Right lobe of liver (tissue), 6 donors: ENCODE results near the gene ATRIP. TPM values are rescaled to one million over a fixed set of nuclear protein-coding genes. Genes with fewer than 3 reads are reported as not detected.

ENCODE experiments used
- ATAC-seq, 4 donors: fragments of 200-7000 bp; cut with Tn5 transposase; one replicate each; pipeline ENCODE4 v1.9.1; 2020; ENCODE audit warnings: mild to moderate bottlenecking in 4 of 4, moderate library complexity in 4 of 4
- DNase-seq, 3 donors: peaks; one replicate each; pipeline ENCODE4 v3.0.0-alpha.2; 2020
- H3K27ac ChIP-seq, 3 donors: fragments of 200-600 bp; one replicate each; pipeline ENCODE4 v1.8.0; 2022
- H3K27me3 ChIP-seq, 2 donors: fragments of 200-600 bp; one replicate each; pipeline ENCODE4 v1.8.0; 2022
- H3K36me3 ChIP-seq, 4 donors: fragments of 200-600 bp; sonication (generic) in 1 of 4; one replicate each; pipeline versions ENCODE4 v1.5.1 to v1.8.0; 2017 to 2022; ENCODE audit warnings: control low read depth in 1 of 4
- H3K4me1 ChIP-seq, 4 donors: fragments of 200-600 bp; sonication (generic) in 1 of 4; one replicate each; pipeline versions ENCODE4 v1.5.1 to v1.8.0; 2017 to 2022; ENCODE audit warnings: control low read depth in 1 of 4
- H3K4me3 ChIP-seq, 3 donors: fragments of 200-600 bp; one replicate each; pipeline ENCODE4 v1.8.0; 2022
- H3K9me3 ChIP-seq, 4 donors: fragments of 200-600 bp; sonication (generic) in 1 of 4; one replicate each; pipeline versions ENCODE4 v1.5.1 to v1.8.0; 2017 to 2022; ENCODE audit warnings: control low read depth in 1 of 4
- POLR2A ChIP-seq: fragments of 450-650 bp; IDR thresholded peaks from one replicate; pipeline ENCODE4 v1.6.1; 2017; ENCODE audit warnings: antibody characterized with exemption, mild to moderate bottlenecking
- WGBS: methylation state at CpG from one replicate; pipeline ENCODE4 v1.1.6; 2018; ENCODE audit warnings: low coverage, low lambda C conversion rate; ENCODE audit not compliant: insufficient coverage; ENCODE audit errors: missing lambda C conversion rate; 5-methylcytosine and 5-hydroxymethylcytosine counted together
- intact Hi-C, 2 donors: fragments of 100-400 bp; cut with DNase I; formaldehyde crosslinking; loops; one replicate each; pipeline versions ENCODE4 v1.11.2 to v1.14.1; 2022
- total RNA-seq, 6 experiments: library from RNA; depleted of rRNA in 2 of 6; stranded (reverse); fragments of >200 nt in 2 of 6; fragmentation: NEBNext Ultra II Directional in 3 of 6; extraction: Animal tissue kit (Norgen Biotek cat#: 25700) in 3 of 6; gene quantifications; one replicate each; pipeline versions ENCODE4 v1.1.0 to v1.2.4, GENCODE V29; 2016 to 2023
- TF ChIP-seq, protein P1 (sequence below), 4 donors: fragments of 200-600 bp in 3 of 4; fragments of 450-650 bp in 1 of 4; IDR thresholded peaks; one replicate each; pipeline versions ENCODE4 v1.5.1 to v1.8.0; 2016 to 2022; ENCODE audit warnings: antibody characterized with exemption in 4 of 4, mild to moderate bottlenecking in 2 of 4
- donor health status: DM: no; HTN: yes; CAD: no.
- donor health status: DM: no; HTN: no; CAD: no.
- donor health status: DM: no; HTN: no; CAD: no.
- donor health status: DM: no; HTN: yes; CAD: no.
- donor health status: DM: no; HTN: yes; CAD: no.

The ATRIP gene
- total RNA-seq, 6 experiments from 2014 or later, result 2.4 to 4.5 (median 3.2) TPM

DNA sequence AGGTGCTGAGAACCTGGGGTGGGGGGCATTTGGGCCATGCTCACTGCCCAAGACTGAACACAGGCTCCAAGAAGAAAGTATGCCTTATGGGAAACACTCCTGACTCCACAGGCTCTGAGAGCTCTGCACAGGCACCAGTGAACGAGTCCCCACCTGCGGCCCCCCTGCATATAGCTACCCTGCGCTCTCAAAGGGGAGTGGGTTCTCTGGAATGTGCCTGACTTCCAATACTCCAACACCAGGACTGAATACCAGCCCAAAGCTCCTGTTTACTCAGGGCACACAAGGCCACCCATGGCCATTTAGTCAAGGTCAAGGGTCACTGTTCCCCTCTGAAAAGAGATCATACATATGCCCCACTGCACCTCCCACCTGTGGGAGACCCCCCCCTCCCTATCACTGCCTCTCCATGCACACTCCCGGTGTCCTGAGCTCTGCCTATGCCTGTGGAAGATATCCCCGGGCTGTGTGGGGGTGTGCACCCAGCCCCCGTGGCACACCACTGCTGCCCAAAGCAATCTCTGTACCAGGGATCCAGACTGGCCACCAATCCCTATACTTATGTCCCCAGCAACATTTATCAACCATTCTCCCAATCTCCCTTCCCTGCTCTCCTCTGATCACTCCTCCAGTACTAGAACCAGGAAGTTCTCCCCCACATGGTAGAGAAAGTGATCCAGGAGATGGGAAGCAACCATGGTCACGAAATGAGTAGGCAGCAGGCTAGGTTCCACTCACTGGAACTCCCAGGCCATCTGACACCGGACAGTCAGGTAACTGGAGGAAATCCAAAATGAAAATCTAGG is 15.1 kb upstream of the ATRIP start:
- intact Hi-C loops, result no loop called here
- 32% methylated on average over 5 of the region's 8 CpGs for WGBS
- peak in 1 of 3 donors; percentile 10 for DNase-seq
- Histone ChIP-seq H3K9me3 (no peaks in the 10 kb centered on the region), H3K27me3 (no peaks in the 10 kb centered on the region), H3K4me3 (no peak overlapping the region), H3K4me1 (peaks cover 0 to 39% (median 20%) of the 10 kb centered on the region in 4 donors), H3K36me3 (peaks cover 0 to 14% (median 0%) of the 10 kb centered on the region in 4 donors), H3K27ac (peak overlapping the region in 2 of 3 donors; percentile 56 to 89)
- TF ChIP-seq, protein P1, sequence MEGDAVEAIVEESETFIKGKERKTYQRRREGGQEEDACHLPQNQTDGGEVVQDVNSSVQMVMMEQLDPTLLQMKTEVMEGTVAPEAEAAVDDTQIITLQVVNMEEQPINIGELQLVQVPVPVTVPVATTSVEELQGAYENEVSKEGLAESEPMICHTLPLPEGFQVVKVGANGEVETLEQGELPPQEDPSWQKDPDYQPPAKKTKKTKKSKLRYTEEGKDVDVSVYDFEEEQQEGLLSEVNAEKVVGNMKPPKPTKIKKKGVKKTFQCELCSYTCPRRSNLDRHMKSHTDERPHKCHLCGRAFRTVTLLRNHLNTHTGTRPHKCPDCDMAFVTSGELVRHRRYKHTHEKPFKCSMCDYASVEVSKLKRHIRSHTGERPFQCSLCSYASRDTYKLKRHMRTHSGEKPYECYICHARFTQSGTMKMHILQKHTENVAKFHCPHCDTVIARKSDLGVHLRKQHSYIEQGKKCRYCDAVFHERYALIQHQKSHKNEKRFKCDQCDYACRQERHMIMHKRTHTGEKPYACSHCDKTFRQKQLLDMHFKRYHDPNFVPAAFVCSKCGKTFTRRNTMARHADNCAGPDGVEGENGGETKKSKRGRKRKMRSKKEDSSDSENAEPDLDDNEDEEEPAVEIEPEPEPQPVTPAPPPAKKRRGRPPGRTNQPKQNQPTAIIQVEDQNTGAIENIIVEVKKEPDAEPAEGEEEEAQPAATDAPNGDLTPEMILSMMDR (IDR thresholded peaks at IDR 0.05), result no peak
- no peak for TF ChIP-seq POLR2A
- no peak for ATAC-seq

DNA sequence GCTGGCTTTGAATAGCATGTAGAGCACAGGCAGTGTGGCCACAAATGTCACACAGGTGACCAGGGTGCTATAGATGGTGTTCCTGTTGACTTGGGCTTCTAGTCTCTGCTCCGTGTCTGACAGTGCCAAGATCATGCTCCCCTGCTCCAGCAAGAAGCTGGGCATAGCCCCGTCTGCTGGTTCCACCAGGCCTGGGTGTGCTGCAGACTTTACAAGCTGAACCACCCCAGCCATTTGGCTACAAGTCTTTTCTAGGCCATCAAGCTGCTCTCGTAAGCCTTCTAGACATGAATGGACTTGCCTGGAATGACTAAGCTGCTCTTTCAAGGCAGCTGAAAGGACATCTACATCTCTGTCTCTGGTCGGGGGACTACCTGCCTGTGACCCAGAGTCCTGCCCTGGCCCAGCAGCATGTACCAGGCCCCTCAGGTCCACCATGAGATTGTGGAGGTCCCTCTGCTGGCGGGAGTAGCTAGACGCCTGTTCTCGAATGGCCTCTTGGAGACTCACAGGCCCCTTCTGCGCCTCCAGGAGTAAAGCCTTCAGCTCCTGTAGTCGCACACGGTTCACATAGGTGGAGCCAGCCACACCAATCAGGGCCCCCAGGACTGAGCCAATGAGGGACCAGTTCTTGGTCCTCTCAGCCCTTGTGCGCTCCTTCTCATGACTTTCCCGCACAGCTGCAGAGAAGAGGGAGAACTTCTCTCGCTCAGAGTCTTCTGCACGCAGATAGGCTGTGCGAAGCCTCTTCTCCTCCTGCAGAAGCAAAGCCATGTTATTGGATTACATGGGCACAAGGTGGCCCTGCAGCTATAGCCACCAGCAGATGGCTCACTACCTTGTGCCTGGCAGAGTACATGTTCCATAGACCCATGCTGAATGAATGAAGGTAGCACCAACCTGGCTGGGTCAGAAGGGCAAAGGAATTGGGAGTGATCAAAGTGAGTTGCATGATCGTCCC is 13.8 kb upstream of the ATRIP start:
- Histone ChIP-seq H3K27me3 (no peaks in the 10 kb centered on the region), H3K4me3 (no peak overlapping the region), H3K9me3 (no peaks in the 10 kb centered on the region), H3K4me1 (peaks cover 0 to 27% (median 13%) of the 10 kb centered on the region in 4 donors), H3K27ac (no peak overlapping the region), H3K36me3 (peaks cover 0 to 14% (median 0%) of the 10 kb centered on the region in 4 donors)
- ATAC-seq (no peak), DNase-seq (no peak)
- 89% methylated on average over 6 of the region's 16 CpGs for WGBS
- intact Hi-C loops, result no loop called here
- TF ChIP-seq POLR2A, result no peak
- TF ChIP-seq, protein P1 (IDR thresholded peaks at IDR 0.05), result peak in 3 of 4 donors; percentile 23 to 34 (median 26)

DNA sequence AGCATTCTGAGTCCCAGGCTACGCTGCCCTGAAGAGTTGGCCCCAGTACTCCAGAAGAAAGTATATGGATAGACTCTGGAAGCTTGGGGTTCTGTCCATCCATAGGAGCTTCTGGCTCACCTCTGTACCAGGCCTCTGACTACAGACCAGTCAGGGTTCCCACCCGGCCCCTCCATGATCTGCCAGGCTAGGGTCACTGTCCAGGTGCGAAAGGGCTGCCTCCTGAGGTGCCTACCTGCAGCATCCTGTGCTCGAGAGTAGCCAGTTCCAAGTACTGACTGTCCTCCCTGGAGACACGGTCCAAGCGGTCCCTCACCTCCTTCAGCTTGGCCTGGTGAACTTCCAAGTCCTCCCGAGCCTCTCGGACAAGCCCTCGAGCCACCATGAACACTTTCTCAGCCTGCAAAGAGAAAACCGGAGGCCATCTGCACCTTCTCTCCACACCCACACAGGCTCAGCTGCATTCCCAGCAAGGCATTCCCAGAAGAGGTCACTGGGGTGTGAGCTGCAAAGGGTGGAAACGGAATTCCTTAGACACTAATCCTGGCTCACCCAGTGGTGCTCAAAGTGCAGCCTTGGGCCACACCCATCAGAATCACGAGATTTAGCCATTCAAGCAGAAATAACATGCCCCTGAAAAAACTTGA is 12.9 kb upstream of the ATRIP start:
- DNase-seq (no peak), ATAC-seq (no peak)
- Histone ChIP-seq H3K4me1 (peaks cover 0 to 21% (median 10%) of the 10 kb centered on the region in 4 donors), H3K27me3 (no peaks in the 10 kb centered on the region), H3K36me3 (peaks cover 0 to 14% (median 0%) of the 10 kb centered on the region in 4 donors), H3K27ac (no peak overlapping the region), H3K9me3 (no peaks in the 10 kb centered on the region), H3K4me3 (no peak overlapping the region)
- 75% methylated on average over 7 of the region's 12 CpGs for WGBS
- intact Hi-C loops, result no loop called here
- TF ChIP-seq, protein P1 (IDR thresholded peaks at IDR 0.05), result no peak
- no peak for TF ChIP-seq POLR2A

DNA sequence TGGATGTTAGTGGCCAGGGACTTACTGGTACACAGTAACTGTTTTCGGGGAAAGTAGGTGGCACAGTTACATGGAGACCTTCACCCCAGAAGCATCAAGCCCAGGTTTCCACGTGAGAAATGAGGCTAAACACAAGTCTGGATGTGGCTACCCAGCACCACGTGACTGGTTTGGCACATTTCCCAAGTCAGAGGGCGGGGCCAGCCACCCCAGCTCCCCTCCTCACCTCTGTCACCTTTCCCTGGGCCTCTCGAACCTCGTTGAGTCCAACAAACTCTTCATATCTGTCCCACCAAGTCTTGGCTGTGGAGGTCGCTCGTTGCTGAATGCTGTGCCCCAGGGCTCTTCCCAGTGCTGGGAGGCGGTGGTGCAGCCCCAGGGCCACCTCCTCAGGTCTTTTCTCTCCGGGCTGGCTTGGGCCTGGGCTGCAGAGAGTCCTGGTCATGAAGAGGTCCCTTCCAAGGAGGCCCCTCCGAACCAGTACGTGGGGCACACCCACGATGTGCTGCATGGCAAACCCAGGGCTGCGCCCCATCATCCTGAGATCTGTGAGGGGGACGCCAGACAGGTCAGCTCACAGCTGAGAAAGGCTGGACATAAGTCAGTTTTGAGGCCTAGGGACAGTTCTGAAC is 11.8 kb upstream of the ATRIP start:
- ATAC-seq (no peak), DNase-seq (peak in 1 of 3 donors; percentile 52)
- Histone ChIP-seq H3K36me3 (peaks cover 0 to 14% (median 0%) of the 10 kb centered on the region in 4 donors), H3K4me3 (no peak overlapping the region), H3K9me3 (no peaks in the 10 kb centered on the region), H3K27ac (no peak overlapping the region), H3K27me3 (no peaks in the 10 kb centered on the region), H3K4me1 (peaks cover 0 to 25% (median 11%) of the 10 kb centered on the region in 4 donors)
- 30% methylated on average over 8 of the region's 15 CpGs for WGBS
- no peak for TF ChIP-seq POLR2A
- intact Hi-C loops, result loop anchor here (5.0 kb wide), 2 partner anchors 37 to 162 kb away; no protein-coding TSS in a partner anchor
